ENCODE data around the gene PROB1. TPM values are rescaled to one million over a fixed set of nuclear protein-coding genes. Genes with fewer than 3 reads are reported as not detected.

The PROB1 gene
- polyA plus RNA-seq (2012; rRNA removed) = 0.44 and 0.62 TPM in 2 replicates
- polyA plus RNA-seq (2012; cell fraction: cytosol; rRNA removed) = 0.22 and 0.30 TPM in 2 replicates
- 3.4 and 3.7 TPM in 2 replicates for polyA plus RNA-seq (2012; cell fraction: nucleus; rRNA removed)

- Histone ChIP-seq H3K4me2 (peak within 1 kb of the TSS; percentile 37; the same call in 1 of the 2 replicates), H3K9me2 (no peaks in the 10 kb centered on the region), H3K79me2 (ENCODE audit: insufficient read depth) (no peaks in the 10 kb centered on the region), H3K27me3 (ENCODE audit: insufficient read depth) (peaks cover 12% of the 10 kb centered on the region; the same call in 1 of the 2 replicates), H3K4me3 (ENCODE audit: low read depth in 2 of 2, low read length in 1 of 2) (peak within 1 kb of the TSS in 1 of 2 experiments; percentile 23; a peak in 2 of 4 replicates), H2AFZ (ENCODE audit: low read depth) (no peak within 1 kb of the TSS), H3K27ac (ENCODE audit: low read depth in 2 of 2, low read length in 1 of 2) (no peak within 1 kb of the TSS), H3F3A (replicated peaks; ENCODE audit: insufficient read depth) (no peaks in the 10 kb centered on the region), H3K9ac (no peak within 1 kb of the TSS), H3K4me1 (ENCODE audit: control insufficient read depth in 1 of 2, insufficient read depth in 2 of 2, low read depth in 1 of 2, low read length in 1 of 2) (peaks cover 0 to 3% of the 10 kb centered on the region in 2 experiments; a peak in 1 of 4 replicates), H3K9me3 (no peaks in the 10 kb centered on the region), H4K20me1 (ENCODE audit: insufficient read depth) (no peaks in the 10 kb centered on the region), H3K36me3 (replicated peaks in 1 of 2; ENCODE audit: control insufficient read depth in 1 of 2, insufficient read depth in 2 of 2, low read length in 1 of 2) (no peaks in the 10 kb centered on the region)
- ChIA-PET CTCF (interaction anchor here (0.8 to 6.3 kb wide), 8 partner anchors 8 to 121 kb away, joined by 3 to 29 read pairs (median 4); partner anchors contain the start of gene SPATA24), POLR2A (interaction anchor here (1.2 kb wide), 1 partner anchor 9 kb away, joined by 3 read pairs; the partner anchor contains the start of gene SPATA24)
- no CpG with 5 or more reads among the region's 76 CpGs for WGBS (ENCODE audit: low lambda C conversion rate)
- TF ChIP-seq PBX3 (IDR thresholded peaks at IDR 0.05) (no peak), RFX5 (IDR thresholded peaks at IDR 0.05; ENCODE audit: low read length) (no peak), NFIC (IDR thresholded peaks at IDR 0.05; ENCODE audit: borderline replicate concordance) (no peak), GABPA (IDR thresholded peaks at IDR 0.05; ENCODE audit: low read depth) (no peak), RAD21 (IDR thresholded peaks at IDR 0.05; ENCODE audit: low read length) (no peak), NRF1 (IDR thresholded peaks at IDR 0.05; ENCODE audit: low read depth, low read length) (no peak), EZH2phosphoT487 (IDR thresholded peaks at IDR 0.05; ENCODE audit: borderline replicate concordance, low read depth) (no peak), RXRA (IDR thresholded peaks at IDR 0.05; ENCODE audit: borderline replicate concordance, low read depth) (no peak)
- no peak for DNase-seq
These were observed at the start of gene PROB1 for GRCh38 chr5:139394654-139395566. PROB1 (minus strand) TSS chr5:139395104; CDS start chr5:139395081, 23 bp downstream.

- no peak overlapping the region for H2AFZ ChIP-seq (ENCODE audit: low read depth)
- peak overlapping the region; percentile 67 to 87; a peak in 3 of 4 replicates for H3K27ac ChIP-seq (ENCODE audit: low read depth in 2 of 2, low read length in 1 of 2)
- H3K4me3 ChIP-seq (ENCODE audit: low read depth in 2 of 2, low read length in 1 of 2) = no peak overlapping the region
- H3K4me2 ChIP-seq = peak overlapping the region; percentile 36; the same call in 1 of the 2 replicates
- no peaks in the 10 kb centered on the region for H3K27me3 ChIP-seq (ENCODE audit: insufficient read depth)
- peaks cover 5 to 29% of the 10 kb centered on the region in 2 experiments; a peak in 3 of 4 replicates for H3K4me1 ChIP-seq (ENCODE audit: control insufficient read depth in 1 of 2, insufficient read depth in 2 of 2, low read depth in 1 of 2, low read length in 1 of 2)
- no peaks in the 10 kb centered on the region for H3K9me2 ChIP-seq
- H3K9ac ChIP-seq = peak overlapping the region; percentile 42; the same call in 1 of the 2 replicates
- peak; percentile 16 for DNase-seq
- ChIA-PET POLR2A (no interaction called here), CTCF (interaction anchor here (0.6 to 2.6 kb wide), 3 partner anchors 22 to 144 kb away, joined by 3 to 10 read pairs (median 10); no protein-coding TSS in a partner anchor)
- WGBS (ENCODE audit: low lambda C conversion rate) = 26% methylated on average over 4 of the region's 4 CpGs
- peaks cover 40% of the 10 kb centered on the region for H3F3A ChIP-seq (replicated peaks; ENCODE audit: insufficient read depth)
- no peaks in the 10 kb centered on the region for H3K9me3 ChIP-seq
- no peaks in the 10 kb centered on the region for H3K79me2 ChIP-seq (ENCODE audit: insufficient read depth)
- no peaks in the 10 kb centered on the region for H4K20me1 ChIP-seq (ENCODE audit: insufficient read depth)
- no peaks in the 10 kb centered on the region for H3K36me3 ChIP-seq (replicated peaks in 1 of 2; ENCODE audit: control insufficient read depth in 1 of 2, insufficient read depth in 2 of 2, low read length in 1 of 2)
- TF ChIP-seq MXI1 (IDR thresholded peaks at IDR 0.05; ENCODE audit: low read depth, low read length) (0 out of 2 replicates have a peak, but pooled peaks have one; percentile 27), ELF1 (IDR thresholded peaks at IDR 0.05) (no peak), CHD2 (IDR thresholded peaks at IDR 0.05; ENCODE audit: low read length, partially characterized antibody) (no peak), RFX5 (IDR thresholded peaks at IDR 0.05; ENCODE audit: low read length) (no peak), CTCF (IDR thresholded peaks at IDR 0.05) (no peak), FOXJ3 (CRISPR knock-in tag; IDR thresholded peaks at IDR 0.05) (no peak), TEAD4 (IDR thresholded peaks at IDR 0.05; ENCODE audit: borderline replicate concordance, insufficient read depth) (peak; percentile 90), TCF12 (IDR thresholded peaks at IDR 0.05) (peak; percentile 98), FOSL2 (IDR thresholded peaks at IDR 0.05; ENCODE audit: borderline replicate concordance, low read depth) (peak; percentile 86; the same call in 1 of the 2 replicates), USF2 (IDR thresholded peaks at IDR 0.05; ENCODE audit: borderline replicate concordance, low read depth, low read length) (no peak), RAD21 (IDR thresholded peaks at IDR 0.05; ENCODE audit: low read length) (no peak), GATA2 (CRISPR knock-in tag; IDR thresholded peaks at IDR 0.05) (no peak), TAF1 (IDR thresholded peaks at IDR 0.05; ENCODE audit: borderline replicate concordance, low read depth, low read length) (no peak; the same call in 1 of the 2 replicates), NFIC (IDR thresholded peaks at IDR 0.05; ENCODE audit: borderline replicate concordance) (peak; percentile 78), USF1 (IDR thresholded peaks at IDR 0.05; ENCODE audit: borderline replicate concordance, low read depth) (no peak)
These were observed 49.0 kb upstream of the PROB1 start for GRCh38 chr5:139443831-139444453.

All from SK-N-SH (cell line).